Measurements from ENCODE around the gene HTR4.

- TF ChIP-seq CTCF (IDR thresholded peaks at IDR 0.05) (no peak), EZH2 (IDR thresholded peaks at IDR 0.05) (no peak)
These were observed 5.5 kb upstream of the HTR4 start for GRCh38 chr5:148659641-148660345.

Measured in neural progenitor cell (in vitro differentiated cells).